ENCODE results near the gene PLXDC2.
A peak's percentile ranks its signal among the peaks of the same experiment; 100 is the strongest.

Gene PLXDC2

GRCh38 chr10:19818876-19819275 is 2.6 kb downstream of the PLXDC2 start:
- no peaks in the 10 kb centered on the region for H3K9me3 ChIP-seq (ENCODE audit: control insufficient read depth, low read length)
- no peak overlapping the region for H3K9ac ChIP-seq
- peak overlapping the region; percentile 6 for H3K27ac ChIP-seq
- no peak for TF ChIP-seq CTCF (IDR thresholded peaks at IDR 0.05)
- peaks cover 4% of the 10 kb centered on the region for H3K4me1 ChIP-seq
- no peak overlapping the region for H2AFZ ChIP-seq
- no peaks in the 10 kb centered on the region for H3K36me3 ChIP-seq (ENCODE audit: control insufficient read depth, insufficient read depth, low read length)
- H3K79me2 ChIP-seq, result peaks cover 20% of the 10 kb centered on the region
- H3K4me2 ChIP-seq (ENCODE audit: low read length), result peak overlapping the region; percentile 83
- H3K4me3 ChIP-seq (ENCODE audit: low read depth, low read length), result peak overlapping the region; percentile 90
- H3K27me3 ChIP-seq (ENCODE audit: control insufficient read depth, insufficient read depth, low read length), result no peaks in the 10 kb centered on the region

- H3K4me2 ChIP-seq (ENCODE audit: low read length), result peak overlapping the region; percentile 83
- TF ChIP-seq CTCF (IDR thresholded peaks at IDR 0.05), result peak; percentile 81
- H3K4me1 ChIP-seq, result peaks cover 9% of the 10 kb centered on the region
- no peaks in the 10 kb centered on the region for H3K9me3 ChIP-seq (ENCODE audit: control insufficient read depth, low read length)
- no peak overlapping the region for H3K27ac ChIP-seq
- no peaks in the 10 kb centered on the region for H3K27me3 ChIP-seq (ENCODE audit: control insufficient read depth, insufficient read depth, low read length)
- no peaks in the 10 kb centered on the region for H3K36me3 ChIP-seq (ENCODE audit: control insufficient read depth, insufficient read depth, low read length)
- H3K4me3 ChIP-seq (ENCODE audit: low read depth, low read length), result peak overlapping the region; percentile 90
- H3K79me2 ChIP-seq, result peaks cover 27% of the 10 kb centered on the region
- no peak overlapping the region for H3K9ac ChIP-seq
- H2AFZ ChIP-seq, result no peak overlapping the region
Observed at GRCh38 chr10:19819419-19820033, 3.3 kb downstream of the PLXDC2 start.

GRCh38 chr10:19824381-19825342 is 8.4 kb downstream of the PLXDC2 start:
- H3K27ac ChIP-seq, result peak overlapping the region; percentile 1
- H3K9me3 ChIP-seq (ENCODE audit: control insufficient read depth, low read length), result no peaks in the 10 kb centered on the region
- H3K4me3 ChIP-seq (ENCODE audit: low read depth, low read length), result no peak overlapping the region
- H2AFZ ChIP-seq, result no peak overlapping the region
- H3K27me3 ChIP-seq (ENCODE audit: control insufficient read depth, insufficient read depth, low read length), result no peaks in the 10 kb centered on the region
- no peak overlapping the region for H3K4me2 ChIP-seq (ENCODE audit: low read length)
- no peak overlapping the region for H3K9ac ChIP-seq
- no peaks in the 10 kb centered on the region for H3K36me3 ChIP-seq (ENCODE audit: control insufficient read depth, insufficient read depth, low read length)
- peaks cover 43% of the 10 kb centered on the region for H3K79me2 ChIP-seq
- peaks cover 24% of the 10 kb centered on the region for H3K4me1 ChIP-seq
- TF ChIP-seq CTCF (IDR thresholded peaks at IDR 0.05), result no peak

GRCh38 chr10:19825700-19826099 is 9.5 kb downstream of the PLXDC2 start:
- Histone ChIP-seq H3K79me2 (peaks cover 44% of the 10 kb centered on the region), H3K4me3 (ENCODE audit: low read depth, low read length) (no peak overlapping the region), H3K9ac (no peak overlapping the region), H3K36me3 (ENCODE audit: control insufficient read depth, insufficient read depth, low read length) (no peaks in the 10 kb centered on the region), H3K27me3 (ENCODE audit: control insufficient read depth, insufficient read depth, low read length) (no peaks in the 10 kb centered on the region), H2AFZ (no peak overlapping the region), H3K27ac (no peak overlapping the region), H3K4me2 (ENCODE audit: low read length) (no peak overlapping the region), H3K4me1 (peaks cover 25% of the 10 kb centered on the region), H3K9me3 (ENCODE audit: control insufficient read depth, low read length) (no peaks in the 10 kb centered on the region)
- TF ChIP-seq CTCF (IDR thresholded peaks at IDR 0.05), result no peak

All from parathyroid adenoma (tissue), 2 donors.